DOHH2 (cell line): ENCODE data around the gene GPANK1.
A peak's percentile ranks its signal among the peaks of the same experiment; 100 is the strongest.

ENCODE experiments used
- H3F3A ChIP-seq: fragments of 200-600 bp; sonication (generic), shearing (Covaris generic); 2 replicates; pipeline ENCODE4 v1.6.0; 2016; ENCODE audit warnings: antibody characterized with exemption, mild to moderate bottlenecking; ENCODE audit not compliant: control insufficient read depth, insufficient read depth
- H3K27ac ChIP-seq: fragments of 200-600 bp; sonication (generic); 2 replicates; pipeline ENCODE4 v1.5.1; 2014; ENCODE audit warnings: low read depth, mild to moderate bottlenecking, low read length, moderate library complexity
- H3K27me3 ChIP-seq: fragments of 200-600 bp; sonication (generic); 2 replicates; pipeline ENCODE4 v1.6.1; 2014; ENCODE audit warnings: mild to moderate bottlenecking, low read length, mixed read lengths; ENCODE audit not compliant: control insufficient read depth
- H3K36me3 ChIP-seq: fragments of 200-600 bp; sonication (generic); 2 replicates; pipeline ENCODE4 v1.6.1; 2014; ENCODE audit warnings: mild to moderate bottlenecking, low read length, moderate library complexity, mixed read lengths; ENCODE audit not compliant: control insufficient read depth
- H3K4me1 ChIP-seq: fragments of 200-600 bp; sonication (generic); 2 replicates; pipeline ENCODE4 v1.6.1; 2014; ENCODE audit warnings: mild to moderate bottlenecking, low read length, mixed read lengths; ENCODE audit not compliant: control insufficient read depth
- H3K4me2 ChIP-seq: fragments of 200-600 bp; sonication (generic); 2 replicates; pipeline ENCODE4 v1.6.0; 2014; ENCODE audit warnings: mild to moderate bottlenecking, low read length, moderate library complexity
- H3K4me3 ChIP-seq: fragments of 200-600 bp; sonication (generic); 2 replicates; pipeline ENCODE4 v1.5.1; 2014; ENCODE audit warnings: mild to moderate bottlenecking, low read length, mixed read lengths
- H3K79me2 ChIP-seq: fragments of 200-600 bp; sonication (generic); 2 replicates; pipeline ENCODE4 v1.6.1; 2014; ENCODE audit warnings: mild to moderate bottlenecking, low read length, mixed read lengths; ENCODE audit not compliant: control insufficient read depth
- H3K9me2 ChIP-seq: fragments of 200-600 bp; sonication (generic); replicated peaks from 2 replicates; pipeline ENCODE4 v1.6.1; 2014; ENCODE audit warnings: mild to moderate bottlenecking, low read length, mixed read lengths; ENCODE audit not compliant: control insufficient read depth
- H3K9me3 ChIP-seq: fragments of 200-600 bp; sonication (generic); 2 replicates; pipeline ENCODE4 v1.6.1; 2014; ENCODE audit warnings: antibody characterized with exemption, low read length, mixed read lengths; ENCODE audit not compliant: control insufficient read depth, insufficient read depth
- H4K20me1 ChIP-seq: fragments of 200-600 bp; sonication (generic); 2 replicates; pipeline ENCODE4 v1.6.0; 2014; ENCODE audit warnings: low read depth, mild to moderate bottlenecking, antibody characterized with exemption, low read length, moderate library complexity; ENCODE audit not compliant: control insufficient read depth, insufficient read depth
- EZH2phosphoT487 ChIP-seq: fragments of 200-600 bp; sonication (generic); IDR thresholded peaks from 2 replicates; pipeline ENCODE4 v1.6.1; 2017; ENCODE audit warnings: borderline replicate concordance, mild to moderate bottlenecking, antibody characterized with exemption, low read length, moderate library complexity, mixed read lengths
- TF ChIP-seq, protein P1 (sequence below): fragments of 200-600 bp; sonication (generic); IDR thresholded peaks from one replicate; pipeline ENCODE4 v1.5.1; 2014; ENCODE audit warnings: antibody characterized with exemption, mild to moderate bottlenecking, low read depth, low read length; ENCODE audit not compliant: poor library complexity, severe bottlenecking

GPANK1 gene

DNA sequence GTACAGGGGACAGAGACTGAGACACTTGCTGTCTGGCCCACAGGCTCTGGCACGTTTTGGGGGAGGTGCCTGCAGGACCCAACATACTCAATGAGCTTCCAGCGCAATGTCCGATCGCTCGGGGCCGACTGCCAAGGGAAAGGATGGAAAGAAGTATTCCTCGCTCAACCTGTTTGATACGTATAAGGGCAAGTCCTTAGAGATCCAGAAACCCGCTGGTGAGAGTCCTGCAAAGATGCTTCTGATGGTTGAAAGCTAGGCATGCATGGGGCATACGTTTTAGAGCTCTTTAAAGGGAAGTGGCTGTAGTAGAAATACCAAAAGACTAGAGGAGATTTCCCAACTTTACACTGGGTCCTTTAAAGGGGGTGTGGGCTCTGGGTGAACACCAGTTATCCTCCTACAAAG is 42.1 kb downstream of the GPANK1 start:
- Histone ChIP-seq H3K9me2 (no peaks in the 10 kb centered on the region), H3F3A (peaks cover 8% of the 10 kb centered on the region), H3K9me3 (no peaks in the 10 kb centered on the region), H3K4me3 (peak overlapping the region; percentile 93), H3K4me2 (peak overlapping the region; percentile 90), H3K36me3 (peaks cover 70% of the 10 kb centered on the region), H3K79me2 (peaks cover 64% of the 10 kb centered on the region), H4K20me1 (peaks cover 14% of the 10 kb centered on the region), H3K4me1 (peaks cover 20% of the 10 kb centered on the region), H3K27me3 (no peaks in the 10 kb centered on the region), H3K27ac (no peak overlapping the region)
- TF ChIP-seq EZH2phosphoT487, result no peak
- TF ChIP-seq, protein P1, sequence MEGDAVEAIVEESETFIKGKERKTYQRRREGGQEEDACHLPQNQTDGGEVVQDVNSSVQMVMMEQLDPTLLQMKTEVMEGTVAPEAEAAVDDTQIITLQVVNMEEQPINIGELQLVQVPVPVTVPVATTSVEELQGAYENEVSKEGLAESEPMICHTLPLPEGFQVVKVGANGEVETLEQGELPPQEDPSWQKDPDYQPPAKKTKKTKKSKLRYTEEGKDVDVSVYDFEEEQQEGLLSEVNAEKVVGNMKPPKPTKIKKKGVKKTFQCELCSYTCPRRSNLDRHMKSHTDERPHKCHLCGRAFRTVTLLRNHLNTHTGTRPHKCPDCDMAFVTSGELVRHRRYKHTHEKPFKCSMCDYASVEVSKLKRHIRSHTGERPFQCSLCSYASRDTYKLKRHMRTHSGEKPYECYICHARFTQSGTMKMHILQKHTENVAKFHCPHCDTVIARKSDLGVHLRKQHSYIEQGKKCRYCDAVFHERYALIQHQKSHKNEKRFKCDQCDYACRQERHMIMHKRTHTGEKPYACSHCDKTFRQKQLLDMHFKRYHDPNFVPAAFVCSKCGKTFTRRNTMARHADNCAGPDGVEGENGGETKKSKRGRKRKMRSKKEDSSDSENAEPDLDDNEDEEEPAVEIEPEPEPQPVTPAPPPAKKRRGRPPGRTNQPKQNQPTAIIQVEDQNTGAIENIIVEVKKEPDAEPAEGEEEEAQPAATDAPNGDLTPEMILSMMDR, result no peak

DNA sequence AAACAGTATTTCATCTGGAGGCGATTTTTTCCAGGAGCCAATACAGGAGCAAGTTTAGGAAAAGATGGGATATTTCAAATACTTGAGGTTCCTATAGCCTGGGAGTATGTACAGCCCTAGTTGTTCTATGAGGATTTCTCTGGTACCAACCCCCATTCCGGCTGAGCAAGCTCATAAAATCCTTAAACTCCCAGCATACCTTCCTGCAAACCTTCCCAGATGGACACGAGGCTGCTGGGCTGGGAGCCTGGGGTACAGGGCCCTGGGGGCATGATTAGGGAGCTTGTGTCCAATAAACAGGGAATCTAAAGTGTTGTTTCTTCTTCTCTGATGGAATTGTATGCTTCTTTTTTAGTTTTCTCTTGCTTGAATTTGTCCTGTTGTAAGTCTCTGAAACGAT is 42.8 kb downstream of the GPANK1 start:
- Histone ChIP-seq H3K9me2 (no peaks in the 10 kb centered on the region), H3K27me3 (no peaks in the 10 kb centered on the region), H4K20me1 (peaks cover 14% of the 10 kb centered on the region), H3F3A (peaks cover 11% of the 10 kb centered on the region), H3K4me3 (peak overlapping the region; percentile 93), H3K9me3 (no peaks in the 10 kb centered on the region), H3K27ac (peak overlapping the region; percentile 78; the same call in 1 of the 2 replicates), H3K4me2 (peak overlapping the region; percentile 90), H3K36me3 (peaks cover 63% of the 10 kb centered on the region), H3K4me1 (peaks cover 22% of the 10 kb centered on the region), H3K79me2 (peaks cover 58% of the 10 kb centered on the region)
- TF ChIP-seq, protein P1, result no peak
- no peak for TF ChIP-seq EZH2phosphoT487

DNA sequence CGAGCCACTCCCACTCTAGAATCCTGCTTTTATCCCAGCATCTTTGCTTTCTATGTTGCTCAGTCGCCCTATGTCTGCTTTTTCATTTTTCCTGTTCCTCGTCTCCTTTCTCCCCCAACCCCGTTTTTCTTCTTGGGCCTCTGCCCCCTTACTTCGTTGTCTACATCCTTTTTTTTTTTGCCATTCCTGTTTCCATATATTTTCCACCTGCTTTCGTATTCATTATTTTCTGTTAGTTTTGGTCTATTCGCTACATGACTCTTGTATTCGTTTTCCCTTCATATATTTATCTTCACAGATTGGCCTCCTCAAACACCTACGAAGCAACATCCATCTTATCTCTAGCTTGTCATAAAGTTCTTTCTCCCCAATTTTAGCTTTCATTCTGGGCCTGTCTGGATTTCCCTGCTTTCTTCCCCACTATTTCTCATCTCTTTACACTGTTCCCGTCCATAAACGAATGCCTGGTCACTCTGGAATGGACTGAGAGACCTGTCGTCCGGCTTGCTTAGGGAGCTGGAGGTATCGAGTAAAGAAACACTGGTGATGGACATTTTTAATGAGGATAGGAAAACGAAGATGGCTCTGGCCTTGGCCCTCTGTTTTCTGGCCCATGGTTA is 43.4 kb downstream of the GPANK1 start:
- peak overlapping the region; percentile 93 for H3K4me3 ChIP-seq
- H3K9me2 ChIP-seq, result no peaks in the 10 kb centered on the region
- H3K79me2 ChIP-seq, result peaks cover 58% of the 10 kb centered on the region
- no peaks in the 10 kb centered on the region for H3K27me3 ChIP-seq
- H3K4me2 ChIP-seq, result peak overlapping the region; percentile 90
- H3K27ac ChIP-seq, result peak overlapping the region; percentile 78
- H3F3A ChIP-seq, result peaks cover 12% of the 10 kb centered on the region
- peaks cover 58% of the 10 kb centered on the region for H3K36me3 ChIP-seq
- no peaks in the 10 kb centered on the region for H3K9me3 ChIP-seq
- peaks cover 14% of the 10 kb centered on the region for H4K20me1 ChIP-seq
- TF ChIP-seq, protein P1, result no peak
- no peak for TF ChIP-seq EZH2phosphoT487
- H3K4me1 ChIP-seq, result peaks cover 28% of the 10 kb centered on the region
